K562 (cell line): Measurements from ENCODE around the gene ZNF48. TPM values are rescaled to one million over a fixed set of nuclear protein-coding genes. Genes with fewer than 3 reads are reported as not detected.
A peak's percentile ranks its signal among the peaks of the same experiment; 100 is the strongest.

ENCODE experiments used
- DNMT1 ChIP-seq: fragments of 450-650 bp; IDR thresholded peaks from 2 replicates; pipeline ENCODE4 v1.6.1; 2016; ENCODE audit warnings: antibody characterized with exemption, mild to moderate bottlenecking
- DPF2 ChIP-seq: fragments of 450-650 bp; IDR thresholded peaks from 2 replicates; pipeline ENCODE4 v1.6.1; 2016
- E4F1 ChIP-seq: fragments of 250-450 bp; sonication (Bioruptor Pico); IDR thresholded peaks from 2 replicates; pipeline ENCODE4 v1.5.0; 2021; ENCODE audit warnings: mild to moderate bottlenecking, borderline replicate concordance
- ELF1 ChIP-seq: fragments of 200-800 bp; sonication (Bioruptor generic); IDR thresholded peaks from 2 replicates; pipeline ENCODE4 v1.6.1; 2016; ENCODE audit warnings: missing genetic modification characterization, missing compliant biosample characterization
- FOS ChIP-seq: IDR thresholded peaks from 3 replicates; pipeline ENCODE4 v1.6.1; 2011; ENCODE audit not compliant: insufficient read length; ENCODE audit errors: extremely low read depth
- ILF3 ChIP-seq: fragments of 450-650 bp; IDR thresholded peaks from 2 replicates; pipeline ENCODE4 v1.6.1; 2018; ENCODE audit warnings: antibody characterized with exemption, mild to moderate bottlenecking, moderate library complexity, borderline replicate concordance
- KAT7 ChIP-seq: sonication (generic); formaldehyde crosslinking; IDR thresholded peaks from 2 replicates; pipeline ENCODE4 v1.8.0; 2022; ENCODE audit warnings: missing genetic modification reagents, mild to moderate bottlenecking, borderline replicate concordance
- MITF ChIP-seq: IDR thresholded peaks from 2 replicates; pipeline ENCODE4 v1.6.1; 2014; ENCODE audit warnings: antibody characterized with exemption
- NEUROD1 ChIP-seq: fragments of 150-350 bp; IDR thresholded peaks from 2 replicates; pipeline ENCODE4 v1.6.1; 2014; ENCODE audit warnings: borderline replicate concordance, low read length, low read depth; ENCODE audit not compliant: partially characterized antibody
- NFYB ChIP-seq: IDR thresholded peaks from 2 replicates; pipeline ENCODE4 v1.6.1; 2011; ENCODE audit warnings: mild to moderate bottlenecking, moderate library complexity; ENCODE audit not compliant: insufficient read length; ENCODE audit errors: extremely low read depth
- PYGO2 ChIP-seq: fragments of 450-650 bp; IDR thresholded peaks from 2 replicates; pipeline ENCODE4 v1.6.1; 2016; ENCODE audit warnings: mild to moderate bottlenecking, missing genetic modification characterization, moderate library complexity, missing compliant biosample characterization
- RFX1 ChIP-seq: fragments of 450-650 bp; IDR thresholded peaks from 2 replicates; pipeline ENCODE4 v1.6.1; 2016; ENCODE audit warnings: mild to moderate bottlenecking, moderate library complexity
- RREB1 ChIP-seq: fragments of 250-450 bp; sonication (Bioruptor Pico); IDR thresholded peaks from 2 replicates; pipeline ENCODE4 v1.4.0; 2020
- SRSF7 ChIP-seq: fragments of 200-400 bp; formaldehyde crosslinking; optimal IDR thresholded peaks from 2 replicates; pipeline ENCODE3; 2017; ENCODE audit warnings: mild to moderate bottlenecking, low read depth, low read length
- TGIF2 ChIP-seq: sonication (generic); formaldehyde crosslinking; IDR thresholded peaks from 2 replicates; pipeline ENCODE4 v1.8.1; 2022; ENCODE audit warnings: mild to moderate bottlenecking, missing genetic modification reagents, moderate library complexity
- ZNF282 ChIP-seq: sonication (generic); formaldehyde crosslinking; IDR thresholded peaks from 2 replicates; pipeline ENCODE4 v1.8.1; 2023; ENCODE audit warnings: missing genetic modification reagents
- ZNF395 ChIP-seq: fragments of 200-800 bp; sonication (Bioruptor generic); IDR thresholded peaks from 2 replicates; pipeline ENCODE4 v1.6.1; 2017; ENCODE audit warnings: missing genetic modification characterization, missing compliant biosample characterization
- ZNF583 ChIP-seq: fragments of 250-450 bp; sonication (Bioruptor Pico); IDR thresholded peaks from 2 replicates; pipeline ENCODE4 v1.4.0; 2020
- polyA plus RNA-seq, 8 experiments: library from polyadenylated mRNA; depleted of rRNA in 4 of 8; stranded (reverse) in 5 of 8; unstranded in 3 of 8; fragments of >200 nt; fragmentation: Nextera tagmentation in 2 of 8; fragmentation: Illumina TruSeq in 1 of 8; extraction: Ambion mirVana in 2 of 8; extraction: Trizol in 1 of 8; gene quantifications; 2 replicates each; pipeline versions ENCODE4 v1.2.1 to v1.2.3, GENCODE V29; 2011 to 2014; ENCODE audit warnings: inconsistent platforms in 1 of 8, missing spikeins in 1 of 8
- total RNA-seq, 7 experiments: library from RNA; depleted of rRNA in 6 of 7; stranded (reverse); fragments of >200 nt in 6 of 7; fragmentation: Illumina TruSeq in 2 of 7; extraction: Trizol in 2 of 7; gene quantifications; 2 replicates each; pipeline versions ENCODE4 v1.2.1 to v1.2.3, GENCODE V29; 2011 to 2021; ENCODE audit warnings: low replicate concordance in 1 of 7

The ZNF48 gene
- total and polyA plus RNA-seq, 9 of the 15 experiments (the other 6 are each of a cell fraction or from before 2014, with no cell fraction given), result 0.38 to 11.6 (median 4.7) TPM

- no peak for TF ChIP-seq KAT7 (CRISPR knock-in tag)
- no peak for TF ChIP-seq ZNF583 (CRISPR knock-in tag)
- TF ChIP-seq ZNF395 (CRISPR knock-in tag), result 0 out of 2 replicates have a peak, but pooled peaks have one; percentile 36
- TF ChIP-seq NFYB, result peak; percentile 41
- no peak for TF ChIP-seq SRSF7
- TF ChIP-seq NEUROD1, result no peak
- no peak for TF ChIP-seq ILF3
- TF ChIP-seq E4F1 (CRISPR knock-in tag), result no peak
- TF ChIP-seq TGIF2 (CRISPR knock-in tag), result no peak
- TF ChIP-seq DNMT1, result no peak
- no peak for TF ChIP-seq RFX1
- no peak for TF ChIP-seq ZNF282 (CRISPR knock-in tag)
- TF ChIP-seq PYGO2 (tag), result no peak
- peak; percentile 63 for TF ChIP-seq DPF2
- no peak for TF ChIP-seq ELF1
- TF ChIP-seq FOS, result no peak
- no peak; the same call in 1 of the 2 replicates for TF ChIP-seq MITF
- TF ChIP-seq RREB1 (CRISPR knock-in tag), result no peak
Measured at GRCh38 chr16:30407102-30407803, 12.0 kb downstream of the ZNF48 start, which contains the start of gene ZNF771 (continued).
